GM19324 (cell line): ENCODE data around the gene TFR2.

Experiments
- ATAC-seq: cut with Tn5 transposase; IDR thresholded peaks from one replicate; pipeline ENCODE4 v1.9.1; 2021; ENCODE audit warnings: mild to moderate bottlenecking, moderate library complexity; ENCODE audit not compliant: unreplicated experiment, low FRiP score

The TFR2 gene

GRCh38 chr7:100590077-100590737 is 51.1 kb downstream of the TFR2 start:
- no peak for ATAC-seq

GRCh38 chr7:100589341-100589947 is 51.9 kb downstream of the TFR2 start:
- no peak for ATAC-seq

GRCh38 chr7:100588438-100588837 is 52.9 kb downstream of the TFR2 start:
- no peak for ATAC-seq

- ATAC-seq = peak; percentile 92
These were observed 54.9 kb downstream of the TFR2 start, which contains the start of gene FBXO24 for GRCh38 chr7:100586266-100587025. TSS of gene FBXO24 (plus strand) at chr7:100586328. CDS start at chr7:100586626, 298 bp downstream.

GRCh38 chr7:100585511-100586265 is 55.7 kb downstream of the TFR2 start, which contains the start of gene LRCH4:
TSS of gene LRCH4 (minus strand) at chr7:100586129. CDS start at chr7:100586100, 29 bp downstream.
- peak; percentile 29 for ATAC-seq

GRCh38 chr7:100584683-100585510 is 56.5 kb downstream of the TFR2 start:
- ATAC-seq = no peak

GRCh38 chr7:100584054-100584682 is 57.2 kb downstream of the TFR2 start:
- no peak for ATAC-seq

GRCh38 chr7:100583132-100584053 is 58.0 kb downstream of the TFR2 start:
- ATAC-seq = no peak

- no peak for ATAC-seq
These were observed 58.7 kb downstream of the TFR2 start for GRCh38 chr7:100582650-100583049.

GRCh38 chr7:100582041-100582579 is 59.2 kb downstream of the TFR2 start:
- no peak for ATAC-seq

GRCh38 chr7:100580466-100581283 is 60.7 kb downstream of the TFR2 start:
- ATAC-seq = no peak

GRCh38 chr7:100578246-100579183 is 62.8 kb downstream of the TFR2 start:
- ATAC-seq = no peak

GRCh38 chr7:100577507-100577906 is 63.8 kb downstream of the TFR2 start:
- ATAC-seq = no peak

GRCh38 chr7:100577103-100577502 is 64.2 kb downstream of the TFR2 start:
- no peak for ATAC-seq

GRCh38 chr7:100576384-100576993 is 64.9 kb downstream of the TFR2 start:
- ATAC-seq = no peak
